Upper lobe of right lung (tissue), 1 donor: ENCODE data around the gene SLC12A7. TPM values are rescaled to one million over a fixed set of nuclear protein-coding genes. Genes with fewer than 3 reads are reported as not detected.

Experiments used
- ATAC-seq: fragments of 200-7000 bp; cut with Tn5 transposase; one replicate; pipeline ENCODE4 v1.9.1; 2020; ENCODE audit warnings: mild to moderate bottlenecking, moderate library complexity
- DNase-seq: peaks from one replicate; pipeline ENCODE4 v3.0.0-alpha.2; 2020
- H3K27ac ChIP-seq: fragments of 200-600 bp; one replicate; pipeline ENCODE4 v1.8.0; 2022
- H3K27me3 ChIP-seq: fragments of 200-600 bp; one replicate; pipeline ENCODE4 v1.8.0; 2022; ENCODE audit warnings: mild to moderate bottlenecking
- H3K36me3 ChIP-seq: fragments of 200-600 bp; one replicate; pipeline ENCODE4 v1.8.0; 2022
- H3K4me1 ChIP-seq: fragments of 200-600 bp; one replicate; pipeline ENCODE4 v1.8.0; 2022
- H3K4me3 ChIP-seq: fragments of 200-600 bp; one replicate; pipeline ENCODE4 v1.8.0; 2022; ENCODE audit warnings: mild to moderate bottlenecking
- H3K9me3 ChIP-seq: fragments of 200-600 bp; one replicate; pipeline ENCODE4 v1.8.0; 2022
- intact Hi-C: fragments of 100-400 bp; cut with DNase I; formaldehyde crosslinking; loops from one replicate; pipeline ENCODE4 v1.11.0; 2022
- total RNA-seq: library from RNA; stranded (reverse); fragmentation: NEBNext Ultra II Directional; extraction: Animal tissue kit (Norgen Biotek cat#: 25700); gene quantifications from one replicate; pipeline ENCODE4 v1.2.1, GENCODE V29; 2021
- TF ChIP-seq, protein P1 (sequence below): fragments of 200-600 bp; IDR thresholded peaks from one replicate; pipeline ENCODE4 v1.8.0; 2022; ENCODE audit warnings: antibody characterized with exemption
- donor health status: DM: no; HTN: yes; CAD: no; lungs with severe emphysema.

The SLC12A7 gene
- total RNA-seq, 1 donor from 2014 or later = 49.6 TPM

DNA sequence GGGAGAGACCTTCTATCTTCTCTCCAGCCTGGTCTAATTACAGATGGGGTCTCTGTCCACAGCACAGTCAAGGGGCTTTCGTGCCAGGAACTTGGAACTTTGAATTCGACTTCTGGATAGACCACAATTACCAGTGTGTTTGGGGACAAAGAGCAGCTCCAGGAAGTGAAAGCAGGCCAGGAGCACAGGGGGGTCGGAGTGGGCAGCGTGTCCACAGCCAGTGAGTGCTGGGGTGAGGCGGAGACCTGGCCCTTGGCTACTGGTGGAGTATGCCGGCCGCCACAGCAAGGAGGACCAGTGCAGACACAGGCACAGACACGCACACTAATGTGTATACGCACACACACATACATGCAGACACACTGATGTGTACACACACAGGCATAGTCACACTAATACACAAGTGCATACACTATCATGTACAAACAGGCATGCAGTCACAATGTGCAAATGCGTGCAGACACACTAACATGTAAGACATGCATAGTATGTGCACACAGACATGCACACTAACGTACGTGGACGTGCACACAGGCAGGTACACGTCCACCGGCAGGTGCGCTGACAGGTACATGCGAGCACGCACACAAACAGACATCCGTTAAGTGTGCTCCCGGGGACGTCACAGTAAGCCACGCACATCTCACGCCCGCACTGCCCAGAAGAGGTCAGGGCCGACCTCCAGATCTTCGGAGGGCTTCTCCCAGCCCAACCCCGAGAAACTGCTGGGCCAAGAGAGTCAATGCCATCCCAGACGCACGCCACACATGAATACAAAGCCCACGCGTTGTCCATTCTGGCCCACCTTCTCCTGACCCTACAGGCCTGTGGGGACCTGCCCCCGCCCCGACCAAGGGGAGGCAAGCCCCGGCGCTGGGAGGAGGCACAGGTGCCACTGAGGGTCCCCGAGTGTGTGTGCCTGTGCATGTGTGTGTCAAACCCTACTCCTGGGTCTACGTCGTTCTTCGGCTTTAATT is 56.8 kb downstream of the SLC12A7 start:
- peaks cover 66% of the 10 kb centered on the region for H3K36me3 ChIP-seq

DNA sequence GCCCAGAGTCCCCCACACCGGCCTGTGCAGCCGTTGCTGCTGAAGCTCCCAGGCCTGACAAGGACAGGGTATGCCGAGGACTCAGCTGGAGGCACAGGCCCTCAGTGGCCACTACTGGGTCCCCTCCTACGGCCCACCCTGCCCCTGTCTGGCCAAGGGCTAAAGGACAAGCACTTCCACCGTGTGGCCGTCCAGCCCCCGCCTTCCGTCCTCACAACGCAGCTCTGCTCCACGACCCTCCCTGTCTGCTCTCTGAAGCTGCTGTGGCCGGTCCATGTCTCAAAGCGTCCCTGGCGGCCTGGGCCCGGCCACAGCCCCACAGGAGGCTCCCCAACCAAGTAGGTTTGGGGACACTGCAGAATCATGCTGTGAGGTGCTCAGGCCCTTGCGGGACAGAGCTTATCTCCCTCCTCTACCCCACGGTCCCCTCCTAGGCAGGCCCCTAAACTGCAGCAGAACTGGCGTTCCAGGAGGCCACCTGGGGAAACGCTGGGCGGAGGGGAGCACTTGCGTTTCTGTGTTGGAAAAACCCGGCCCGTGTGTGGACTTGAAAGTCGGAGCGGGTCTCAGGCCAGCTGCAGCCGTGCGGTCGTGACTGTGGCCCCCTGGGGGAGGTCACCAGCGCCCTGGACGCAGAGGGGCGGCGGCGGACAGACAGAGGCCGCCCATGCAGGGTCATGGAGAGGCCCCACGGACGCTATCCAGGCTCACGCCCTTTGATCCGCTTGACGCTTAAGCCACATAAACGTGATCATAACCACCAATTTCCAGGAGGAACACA is 57.7 kb downstream of the SLC12A7 start:
- TF ChIP-seq, protein P1, sequence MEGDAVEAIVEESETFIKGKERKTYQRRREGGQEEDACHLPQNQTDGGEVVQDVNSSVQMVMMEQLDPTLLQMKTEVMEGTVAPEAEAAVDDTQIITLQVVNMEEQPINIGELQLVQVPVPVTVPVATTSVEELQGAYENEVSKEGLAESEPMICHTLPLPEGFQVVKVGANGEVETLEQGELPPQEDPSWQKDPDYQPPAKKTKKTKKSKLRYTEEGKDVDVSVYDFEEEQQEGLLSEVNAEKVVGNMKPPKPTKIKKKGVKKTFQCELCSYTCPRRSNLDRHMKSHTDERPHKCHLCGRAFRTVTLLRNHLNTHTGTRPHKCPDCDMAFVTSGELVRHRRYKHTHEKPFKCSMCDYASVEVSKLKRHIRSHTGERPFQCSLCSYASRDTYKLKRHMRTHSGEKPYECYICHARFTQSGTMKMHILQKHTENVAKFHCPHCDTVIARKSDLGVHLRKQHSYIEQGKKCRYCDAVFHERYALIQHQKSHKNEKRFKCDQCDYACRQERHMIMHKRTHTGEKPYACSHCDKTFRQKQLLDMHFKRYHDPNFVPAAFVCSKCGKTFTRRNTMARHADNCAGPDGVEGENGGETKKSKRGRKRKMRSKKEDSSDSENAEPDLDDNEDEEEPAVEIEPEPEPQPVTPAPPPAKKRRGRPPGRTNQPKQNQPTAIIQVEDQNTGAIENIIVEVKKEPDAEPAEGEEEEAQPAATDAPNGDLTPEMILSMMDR = no peak
- no peak for ATAC-seq
- Histone ChIP-seq H3K4me1 (no peaks in the 10 kb centered on the region), H3K9me3 (no peaks in the 10 kb centered on the region), H3K36me3 (peaks cover 57% of the 10 kb centered on the region), H3K27ac (no peak overlapping the region), H3K4me3 (no peak overlapping the region), H3K27me3 (no peaks in the 10 kb centered on the region)
- DNase-seq = no peak
- intact Hi-C loops = no loop called here

More for the DNA sequence above, 56.8 kb downstream of the SLC12A7 start:
- Histone ChIP-seq H3K4me3 (no peak overlapping the region), H3K27me3 (no peaks in the 10 kb centered on the region), H3K9me3 (no peaks in the 10 kb centered on the region), H3K4me1 (no peaks in the 10 kb centered on the region), H3K27ac (no peak overlapping the region)
- TF ChIP-seq, protein P1 = no peak
- intact Hi-C loops = no loop called here
- DNase-seq (no peak), ATAC-seq (no peak)

GRCh38 chr5:1053391-1054017 is 58.4 kb downstream of the SLC12A7 start:
- TF ChIP-seq, protein P1 = no peak
- Histone ChIP-seq H3K36me3 (peaks cover 50% of the 10 kb centered on the region), H3K9me3 (no peaks in the 10 kb centered on the region), H3K27ac (no peak overlapping the region), H3K4me3 (no peak overlapping the region), H3K4me1 (no peaks in the 10 kb centered on the region), H3K27me3 (no peaks in the 10 kb centered on the region)
- no peak for DNase-seq
- ATAC-seq = no peak
- intact Hi-C loops = no loop called here

DNA sequence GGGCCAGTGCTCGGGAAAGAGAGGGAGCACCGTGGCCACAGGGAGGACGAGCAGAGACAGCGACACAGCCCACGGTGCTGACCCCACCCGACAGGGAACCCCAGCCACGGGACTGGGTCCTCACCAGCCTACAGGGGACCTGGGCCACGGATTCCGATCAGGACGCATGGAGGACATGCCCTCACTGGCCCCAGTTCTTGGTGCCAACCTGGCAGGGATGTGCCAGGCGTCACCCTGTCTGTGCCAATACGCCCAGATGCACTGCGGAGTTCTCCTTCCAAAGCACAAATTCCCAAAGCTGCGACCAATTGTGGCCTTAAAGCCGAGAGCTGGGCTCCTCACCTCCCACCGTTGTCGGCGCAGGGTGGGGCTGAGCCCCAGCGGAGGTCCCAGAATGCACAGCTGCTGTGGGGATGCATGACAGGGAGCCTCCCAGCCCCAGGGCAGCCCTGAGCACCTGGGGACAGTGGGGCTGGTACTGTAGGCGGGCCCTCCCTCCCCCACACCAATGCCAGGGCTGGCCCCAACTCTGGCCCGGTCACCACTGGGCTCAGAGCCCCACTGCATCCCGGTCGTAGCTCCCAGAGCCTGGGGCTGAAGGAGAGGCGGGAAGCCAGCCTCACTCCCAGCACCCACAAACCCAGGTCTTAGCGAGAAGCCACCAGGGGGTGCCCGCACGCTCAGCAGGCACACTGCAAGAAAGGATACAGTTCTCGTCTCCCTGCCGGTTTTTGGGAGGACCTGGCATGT is 59.0 kb downstream of the SLC12A7 start:
- no peak overlapping the region for H3K4me3 ChIP-seq
- TF ChIP-seq, protein P1 = no peak
- no peak overlapping the region for H3K27ac ChIP-seq
- H3K4me1 ChIP-seq = no peaks in the 10 kb centered on the region
- no peak for ATAC-seq
- H3K36me3 ChIP-seq = peaks cover 45% of the 10 kb centered on the region
- H3K9me3 ChIP-seq = no peaks in the 10 kb centered on the region
- DNase-seq = no peak
- H3K27me3 ChIP-seq = no peaks in the 10 kb centered on the region
- intact Hi-C loops = no loop called here

DNA sequence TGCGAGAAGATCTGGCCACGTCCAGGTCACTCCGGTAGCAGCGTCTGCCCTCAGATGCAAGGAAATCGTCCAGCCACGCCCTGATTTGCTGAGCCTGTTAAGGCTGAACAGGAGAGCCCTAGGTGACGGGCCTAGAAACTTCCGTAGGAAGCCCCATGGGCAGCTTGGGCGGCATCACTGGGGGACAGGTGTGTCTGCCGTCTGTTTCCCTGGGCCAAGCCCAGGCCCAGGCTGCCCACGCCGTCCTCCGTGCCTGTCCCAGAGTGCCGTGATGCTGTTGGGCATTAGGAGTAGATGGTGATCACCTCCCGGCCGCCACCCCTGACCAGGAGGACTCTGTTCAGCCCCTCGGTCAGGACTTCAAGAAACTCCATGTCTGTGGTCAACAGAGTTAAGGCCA is 59.8 kb downstream of the SLC12A7 start:
- intact Hi-C loops = no loop called here
- Histone ChIP-seq H3K27me3 (no peaks in the 10 kb centered on the region), H3K36me3 (peaks cover 40% of the 10 kb centered on the region), H3K4me3 (no peak overlapping the region), H3K4me1 (no peaks in the 10 kb centered on the region), H3K27ac (no peak overlapping the region), H3K9me3 (no peaks in the 10 kb centered on the region)
- TF ChIP-seq, protein P1 = no peak
- ATAC-seq (no peak), DNase-seq (no peak)
